SH-SY5Y (cell line): Measurements from ENCODE around the gene B4GALNT3.

Source experiments
- GATA2 ChIP-seq: IDR thresholded peaks from 2 replicates; pipeline ENCODE4 v1.6.1; 2011; ENCODE audit warnings: mild to moderate bottlenecking, low read depth, low read length
- GATA3 ChIP-seq: IDR thresholded peaks from 2 replicates; pipeline ENCODE4 v1.6.1; 2011; ENCODE audit warnings: low read depth, mild to moderate bottlenecking, low read length, moderate library complexity

B4GALNT3 gene

DNA sequence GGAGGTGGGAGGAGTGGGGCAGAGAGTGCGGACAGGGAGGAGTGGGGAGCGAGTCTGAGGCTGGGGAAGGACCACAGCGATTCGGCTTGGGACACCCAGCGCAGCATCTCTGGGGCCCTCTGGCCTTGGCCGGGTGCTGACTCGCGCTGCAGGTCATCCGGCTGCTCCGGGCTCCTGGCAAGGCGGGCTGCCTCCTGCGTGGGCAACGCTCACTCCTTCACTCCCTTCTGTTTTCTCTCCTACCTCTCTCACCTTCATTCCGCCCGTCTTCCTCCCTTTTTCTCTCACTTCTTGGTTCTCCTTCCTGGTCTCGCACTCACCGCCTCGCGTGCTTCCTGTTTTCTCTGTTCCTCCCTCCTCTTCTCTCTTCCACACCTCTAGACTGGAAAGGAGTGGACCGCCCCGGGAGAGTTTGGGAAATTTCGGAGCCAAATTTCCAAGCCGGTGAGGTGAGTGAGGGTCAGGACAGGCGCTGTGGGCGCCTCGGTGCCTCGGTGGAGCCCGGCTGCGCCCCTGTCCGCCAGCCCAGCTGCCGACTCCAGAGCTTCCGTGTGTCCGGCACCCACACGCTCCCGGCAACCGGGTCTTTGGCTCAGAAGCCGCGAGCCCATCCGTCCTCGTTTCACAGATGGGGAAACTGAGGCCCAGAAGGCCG, 86.7 kb downstream of the B4GALNT3 start:
- TF ChIP-seq GATA3 (no peak), GATA2 (no peak)

DNA sequence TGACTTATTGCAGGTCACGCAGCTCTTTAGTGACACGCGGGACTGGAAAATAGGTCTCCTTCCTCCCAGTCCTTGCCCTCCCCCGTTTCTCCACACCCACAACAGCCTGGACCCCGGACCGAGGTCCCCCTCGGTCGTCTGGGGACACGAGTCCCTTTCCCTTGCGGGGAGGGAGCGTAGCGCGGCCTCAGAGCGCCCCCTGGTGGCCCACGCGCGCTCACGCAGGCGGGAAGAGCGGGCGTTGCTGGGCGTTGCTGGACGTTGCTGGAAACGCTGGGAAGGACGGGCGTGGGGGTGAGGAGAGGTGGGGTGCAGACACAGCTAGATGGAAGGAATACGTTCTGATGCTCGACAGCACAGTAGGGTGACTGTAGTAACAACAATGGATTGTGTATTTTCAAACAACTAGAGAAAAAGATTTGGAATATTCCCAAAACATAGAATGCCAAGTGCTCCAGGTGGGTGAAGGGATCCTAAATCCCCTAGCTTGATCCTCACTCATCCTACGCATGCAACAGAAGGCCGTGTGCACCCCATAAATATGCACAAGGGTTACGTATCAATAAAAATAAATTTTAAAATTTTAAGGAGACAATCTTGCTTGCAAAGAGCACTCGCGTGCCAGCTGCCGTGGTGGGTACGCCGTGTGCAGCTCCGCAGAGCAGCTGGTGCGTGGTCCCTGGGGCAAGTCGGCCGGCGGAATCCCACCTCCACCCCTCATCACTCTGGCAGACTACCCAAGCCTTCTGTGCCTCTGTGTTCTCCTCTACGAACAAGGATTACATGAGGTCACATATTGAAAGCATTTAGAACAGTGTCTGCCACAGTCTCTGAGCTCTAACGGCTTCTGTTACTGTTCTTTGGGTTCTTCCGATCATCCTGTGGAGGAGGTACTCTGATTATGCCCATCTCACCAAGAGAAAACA, 87.4 kb downstream of the B4GALNT3 start:
- TF ChIP-seq GATA2 (no peak), GATA3 (no peak)

DNA sequence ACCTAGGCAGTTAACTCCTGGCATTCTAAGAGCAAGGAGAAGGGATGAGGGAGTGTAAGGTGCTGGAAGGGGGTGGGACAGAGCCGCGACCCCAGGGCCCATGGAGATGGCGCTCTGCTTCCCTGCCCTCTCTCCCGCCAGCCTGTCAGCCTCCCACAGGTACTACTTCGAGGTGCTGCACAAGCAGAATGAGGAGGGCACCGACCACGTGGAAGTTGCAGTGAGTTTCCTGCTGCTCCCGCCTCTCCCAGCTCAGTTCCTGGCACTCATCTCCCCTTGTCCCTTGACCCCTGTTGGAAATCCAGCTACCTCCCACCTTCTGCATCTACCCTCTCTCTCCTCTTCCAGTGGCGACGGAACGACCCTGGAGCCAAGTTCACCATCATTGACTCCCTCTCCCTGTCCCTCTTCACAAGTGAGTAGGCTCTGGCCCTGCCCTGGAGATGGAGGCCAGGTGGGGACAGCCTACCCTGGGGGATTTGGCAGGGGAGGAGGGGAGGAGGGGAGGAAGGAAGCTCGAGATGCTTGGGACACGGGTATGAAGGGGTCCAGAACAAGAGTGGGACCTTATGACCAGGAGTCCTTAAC, 88.2 kb downstream of the B4GALNT3 start:
- TF ChIP-seq GATA3 (no peak), GATA2 (no peak)

DNA sequence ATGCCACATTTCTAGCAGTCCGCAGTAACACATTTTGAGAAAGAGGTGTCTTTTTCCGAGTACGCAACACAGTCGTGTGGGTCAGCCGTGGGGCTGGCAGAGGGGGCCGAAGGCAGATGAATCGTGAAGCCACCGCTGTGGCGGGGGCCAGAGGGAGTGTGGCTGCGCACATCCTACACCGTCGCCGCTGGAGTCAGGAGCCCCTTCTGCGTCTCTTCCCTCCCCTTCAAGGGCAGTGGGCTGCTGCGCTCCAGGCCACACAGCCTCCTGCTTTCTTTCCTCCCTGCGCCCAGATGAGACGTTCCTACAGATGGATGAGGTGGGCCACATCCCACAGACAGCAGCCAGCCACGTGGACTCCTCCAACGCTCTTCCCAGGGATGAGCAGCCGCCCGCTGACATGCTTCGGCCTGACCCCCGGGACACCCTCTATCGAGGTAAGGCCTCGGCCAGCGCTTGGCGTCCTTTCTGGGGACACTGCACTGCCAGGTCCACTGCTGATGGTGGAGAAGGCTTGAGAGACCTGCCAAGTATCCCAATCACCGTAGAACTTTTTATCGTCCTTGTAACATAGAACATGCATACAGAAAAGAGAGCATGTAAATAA, 89.8 kb downstream of the B4GALNT3 start:
- no peak for TF ChIP-seq GATA2
- TF ChIP-seq GATA3: no peak

DNA sequence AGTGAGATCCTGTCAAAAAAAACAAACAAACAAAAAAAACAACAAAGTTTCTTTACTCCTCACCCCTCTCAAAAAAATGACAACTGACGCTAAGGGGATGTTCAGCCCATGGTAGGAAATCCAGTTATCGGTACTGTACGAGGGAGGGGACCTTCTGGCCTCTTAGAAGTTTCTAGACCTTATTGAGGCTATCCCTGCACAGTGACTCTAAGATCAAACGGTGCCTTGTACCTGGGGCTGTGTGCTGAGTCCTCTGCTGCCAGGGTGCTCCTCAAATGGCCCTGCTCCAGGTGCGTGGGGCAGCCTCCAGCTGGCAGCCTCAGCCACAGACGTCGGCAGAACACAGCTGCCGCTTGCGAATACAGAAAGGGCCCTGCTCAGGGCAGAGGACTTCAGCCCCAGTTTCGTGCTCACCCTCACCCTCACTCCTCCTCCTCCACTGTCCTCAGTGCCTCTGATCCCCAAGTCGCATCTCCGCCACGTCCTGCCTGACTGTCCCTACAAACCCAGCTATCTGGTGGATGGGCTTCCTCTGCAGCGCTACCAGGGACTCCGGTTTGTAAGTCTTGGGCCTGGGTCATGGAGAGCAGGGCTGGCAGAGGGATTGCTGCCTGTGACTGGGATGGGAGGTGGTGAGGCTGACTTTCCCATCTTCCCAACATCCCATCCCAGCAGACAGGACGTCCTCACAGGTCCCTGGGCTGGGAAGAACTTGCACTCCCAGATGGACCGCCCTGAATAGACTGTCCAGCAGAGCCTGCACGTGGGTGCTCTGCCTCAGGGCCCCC, 90.9 kb downstream of the B4GALNT3 start:
- TF ChIP-seq GATA2 (no peak), GATA3 (no peak)

- TF ChIP-seq GATA3: no peak
- no peak for TF ChIP-seq GATA2
Measured at GRCh38 chr12:552466-552865, 92.7 kb downstream of the B4GALNT3 start.

DNA sequence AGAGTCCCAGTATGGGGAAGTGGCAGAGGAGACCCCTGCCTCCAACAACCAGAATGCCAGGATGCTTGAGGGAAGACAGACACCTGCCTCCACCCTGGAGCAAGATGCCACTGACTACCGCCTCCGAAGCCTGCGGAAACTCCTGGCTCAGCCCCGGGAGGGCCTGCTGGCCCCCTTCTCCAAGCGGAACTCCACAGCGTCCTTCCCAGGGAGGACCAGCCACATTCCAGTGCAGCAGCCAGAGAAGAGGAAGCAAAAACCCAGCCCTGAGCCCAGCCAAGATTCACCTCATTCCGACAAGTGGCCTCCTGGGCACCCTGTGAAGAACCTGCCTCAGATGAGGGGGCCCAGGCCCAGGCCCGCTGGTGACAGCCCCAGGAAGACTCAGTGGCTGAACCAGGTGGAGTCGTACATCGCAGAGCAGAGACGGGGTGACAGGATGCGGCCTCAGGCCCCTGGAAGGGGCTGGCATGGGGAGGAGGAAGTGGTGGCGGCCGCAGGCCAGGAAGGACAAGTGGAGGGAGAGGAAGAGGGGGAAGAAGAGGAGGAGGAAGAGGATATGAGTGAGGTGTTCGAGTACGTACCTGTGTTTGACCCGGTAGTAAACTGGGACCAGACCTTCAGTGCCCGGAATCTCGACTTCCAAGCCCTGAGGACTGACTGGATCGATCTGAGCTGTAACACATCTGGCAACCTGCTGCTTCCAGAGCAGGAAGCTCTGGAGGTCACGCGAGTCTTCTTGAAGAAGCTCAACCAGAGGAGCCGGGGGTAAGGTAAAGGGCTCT, 93.7 kb downstream of the B4GALNT3 start:
- no peak for TF ChIP-seq GATA3
- no peak for TF ChIP-seq GATA2

- no peak for TF ChIP-seq GATA2
- TF ChIP-seq GATA3: no peak
Measured at GRCh38 chr12:554001-554285, 94.2 kb downstream of the B4GALNT3 start.

- TF ChIP-seq GATA3 (no peak), GATA2 (no peak)
Measured at GRCh38 chr12:556498-556897, 96.8 kb downstream of the B4GALNT3 start.

- TF ChIP-seq GATA2 (no peak), GATA3 (no peak)
Measured at GRCh38 chr12:558580-558979, 98.8 kb downstream of the B4GALNT3 start.

- TF ChIP-seq GATA2 (no peak), GATA3 (no peak)
Measured at GRCh38 chr12:559208-559905, 99.6 kb downstream of the B4GALNT3 start.

GRCh38 chr12:559906-560455, 100.2 kb downstream of the B4GALNT3 start:
- TF ChIP-seq GATA3 (no peak), GATA2 (no peak)
